Parathyroid adenoma (tissue), 2 donors: ENCODE results near the gene AGA.

Experiments used
- H2AFZ ChIP-seq: fragments of 300-600 bp; sonication (generic); one replicate; pipeline ENCODE4 v1.7.0; 2017; ENCODE audit warnings: antibody characterized with exemption, mild to moderate bottlenecking
- H3K27ac ChIP-seq: fragments of 300-600 bp; sonication (generic); one replicate; pipeline ENCODE4 v1.7.0; 2017
- H3K27me3 ChIP-seq: fragments of 300-600 bp; sonication (generic); one replicate; pipeline ENCODE4 v1.7.0; 2017; ENCODE audit warnings: low read length; ENCODE audit not compliant: control insufficient read depth, insufficient read depth
- H3K36me3 ChIP-seq: fragments of 300-600 bp; sonication (generic); one replicate; pipeline ENCODE4 v1.7.0; 2017; ENCODE audit warnings: low read length; ENCODE audit not compliant: control insufficient read depth, insufficient read depth
- H3K4me1 ChIP-seq: fragments of 300-600 bp; sonication (generic); one replicate; pipeline ENCODE4 v1.7.0; 2017; ENCODE audit warnings: control low read depth
- H3K4me2 ChIP-seq: fragments of 300-600 bp; sonication (generic); one replicate; pipeline ENCODE4 v1.7.0; 2017; ENCODE audit warnings: low read length
- H3K4me3 ChIP-seq: fragments of 300-600 bp; sonication (generic); one replicate; pipeline ENCODE4 v1.7.0; 2017; ENCODE audit warnings: low read depth, low read length
- H3K79me2 ChIP-seq: fragments of 300-600 bp; sonication (generic); one replicate; pipeline ENCODE4 v1.7.0; 2017; ENCODE audit warnings: control low read depth
- H3K9ac ChIP-seq: fragments of 300-600 bp; sonication (generic); one replicate; pipeline ENCODE4 v1.7.0; 2017; ENCODE audit warnings: mild to moderate bottlenecking
- H3K9me3 ChIP-seq: fragments of 300-600 bp; sonication (generic); one replicate; pipeline ENCODE4 v1.7.0; 2017; ENCODE audit warnings: low read length; ENCODE audit not compliant: control insufficient read depth
- TF ChIP-seq, protein P1 (sequence below): fragments of 300-600 bp; sonication (generic); IDR thresholded peaks from one replicate; pipeline ENCODE4 v1.7.0; 2017; ENCODE audit warnings: antibody characterized with exemption, mild to moderate bottlenecking
- donor health status: primary hyperparathyroidism.

The AGA gene

DNA sequence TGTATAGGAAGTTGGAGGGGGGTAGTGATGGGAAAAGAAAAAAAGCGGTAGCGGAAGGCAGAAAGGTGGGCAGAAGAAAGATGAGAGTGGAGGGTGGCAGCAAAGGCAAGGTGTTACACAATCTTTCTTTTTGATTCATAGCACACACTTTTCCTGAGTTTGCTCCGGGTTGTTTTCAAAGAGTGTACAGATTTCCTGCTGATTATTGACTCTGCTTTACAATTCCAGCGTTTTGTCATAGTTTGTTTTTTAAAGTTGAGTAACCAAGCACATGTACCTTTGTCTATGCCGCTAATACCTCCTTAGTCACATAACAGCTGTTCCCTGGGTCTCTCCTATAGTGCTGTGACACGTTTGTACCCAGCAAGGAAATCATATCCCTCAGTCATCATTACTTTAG, 50.3 kb downstream of the AGA start:
- Histone ChIP-seq H3K9ac (no peak overlapping the region), H3K79me2 (no peaks in the 10 kb centered on the region), H3K4me2 (no peak overlapping the region), H3K27me3 (no peaks in the 10 kb centered on the region), H2AFZ (no peak overlapping the region), H3K9me3 (no peaks in the 10 kb centered on the region), H3K36me3 (no peaks in the 10 kb centered on the region), H3K27ac (no peak overlapping the region), H3K4me3 (no peak overlapping the region), H3K4me1 (no peaks in the 10 kb centered on the region)
- TF ChIP-seq, protein P1, sequence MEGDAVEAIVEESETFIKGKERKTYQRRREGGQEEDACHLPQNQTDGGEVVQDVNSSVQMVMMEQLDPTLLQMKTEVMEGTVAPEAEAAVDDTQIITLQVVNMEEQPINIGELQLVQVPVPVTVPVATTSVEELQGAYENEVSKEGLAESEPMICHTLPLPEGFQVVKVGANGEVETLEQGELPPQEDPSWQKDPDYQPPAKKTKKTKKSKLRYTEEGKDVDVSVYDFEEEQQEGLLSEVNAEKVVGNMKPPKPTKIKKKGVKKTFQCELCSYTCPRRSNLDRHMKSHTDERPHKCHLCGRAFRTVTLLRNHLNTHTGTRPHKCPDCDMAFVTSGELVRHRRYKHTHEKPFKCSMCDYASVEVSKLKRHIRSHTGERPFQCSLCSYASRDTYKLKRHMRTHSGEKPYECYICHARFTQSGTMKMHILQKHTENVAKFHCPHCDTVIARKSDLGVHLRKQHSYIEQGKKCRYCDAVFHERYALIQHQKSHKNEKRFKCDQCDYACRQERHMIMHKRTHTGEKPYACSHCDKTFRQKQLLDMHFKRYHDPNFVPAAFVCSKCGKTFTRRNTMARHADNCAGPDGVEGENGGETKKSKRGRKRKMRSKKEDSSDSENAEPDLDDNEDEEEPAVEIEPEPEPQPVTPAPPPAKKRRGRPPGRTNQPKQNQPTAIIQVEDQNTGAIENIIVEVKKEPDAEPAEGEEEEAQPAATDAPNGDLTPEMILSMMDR, result no peak

DNA sequence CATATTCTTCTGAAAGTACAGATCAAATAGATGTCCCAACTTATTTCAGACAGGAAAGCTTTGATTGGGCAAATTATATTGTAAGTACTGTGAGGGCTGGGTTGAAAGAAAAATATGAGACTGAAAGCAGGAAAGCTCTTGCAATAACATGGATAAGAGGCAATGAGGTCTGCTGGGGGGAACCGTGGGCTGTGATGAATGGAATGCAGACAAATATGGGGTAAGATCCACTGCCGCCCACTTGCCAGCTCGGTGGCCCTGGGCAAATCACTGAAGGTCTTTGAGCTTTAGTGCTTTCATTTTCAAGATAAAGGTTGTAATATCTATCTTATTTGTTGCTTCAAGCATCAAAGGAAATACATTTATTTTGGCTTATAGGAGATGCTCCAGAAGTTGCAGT, 51.0 kb downstream of the AGA start:
- Histone ChIP-seq H3K79me2 (no peaks in the 10 kb centered on the region), H3K9me3 (no peaks in the 10 kb centered on the region), H3K9ac (no peak overlapping the region), H3K27me3 (no peaks in the 10 kb centered on the region), H3K27ac (no peak overlapping the region), H3K4me3 (no peak overlapping the region), H3K4me2 (no peak overlapping the region), H3K4me1 (no peaks in the 10 kb centered on the region), H3K36me3 (no peaks in the 10 kb centered on the region), H2AFZ (no peak overlapping the region)
- TF ChIP-seq, protein P1, result no peak

DNA sequence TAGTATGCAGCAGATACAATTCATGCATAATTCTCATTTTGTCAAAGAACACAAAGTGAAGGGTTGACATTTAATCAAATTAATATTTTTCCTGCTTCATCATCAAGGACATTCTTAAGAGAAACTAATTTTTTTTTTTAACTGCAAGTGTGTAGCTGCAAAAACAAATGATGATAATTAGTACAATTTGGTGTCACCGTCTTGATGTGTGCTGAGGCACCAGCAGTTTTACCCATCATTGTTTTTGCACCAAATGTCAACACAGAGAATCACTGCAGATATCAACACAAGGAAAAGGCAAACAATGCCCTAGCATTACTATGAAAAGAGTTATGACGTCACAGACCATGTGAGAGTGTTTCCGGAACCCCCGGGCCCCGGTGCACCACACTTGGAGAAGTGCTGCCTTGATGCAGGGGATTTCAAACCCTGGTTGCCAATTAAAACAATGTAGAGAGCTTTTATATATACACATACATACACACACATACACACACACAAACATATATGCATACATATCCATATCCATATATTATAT, 55.9 kb downstream of the AGA start:
- Histone ChIP-seq H3K4me3 (no peak overlapping the region), H3K27me3 (no peaks in the 10 kb centered on the region), H3K9ac (no peak overlapping the region), H2AFZ (no peak overlapping the region), H3K36me3 (no peaks in the 10 kb centered on the region), H3K4me2 (no peak overlapping the region), H3K9me3 (no peaks in the 10 kb centered on the region), H3K27ac (no peak overlapping the region), H3K4me1 (no peaks in the 10 kb centered on the region), H3K79me2 (no peaks in the 10 kb centered on the region)
- TF ChIP-seq, protein P1, result no peak

DNA sequence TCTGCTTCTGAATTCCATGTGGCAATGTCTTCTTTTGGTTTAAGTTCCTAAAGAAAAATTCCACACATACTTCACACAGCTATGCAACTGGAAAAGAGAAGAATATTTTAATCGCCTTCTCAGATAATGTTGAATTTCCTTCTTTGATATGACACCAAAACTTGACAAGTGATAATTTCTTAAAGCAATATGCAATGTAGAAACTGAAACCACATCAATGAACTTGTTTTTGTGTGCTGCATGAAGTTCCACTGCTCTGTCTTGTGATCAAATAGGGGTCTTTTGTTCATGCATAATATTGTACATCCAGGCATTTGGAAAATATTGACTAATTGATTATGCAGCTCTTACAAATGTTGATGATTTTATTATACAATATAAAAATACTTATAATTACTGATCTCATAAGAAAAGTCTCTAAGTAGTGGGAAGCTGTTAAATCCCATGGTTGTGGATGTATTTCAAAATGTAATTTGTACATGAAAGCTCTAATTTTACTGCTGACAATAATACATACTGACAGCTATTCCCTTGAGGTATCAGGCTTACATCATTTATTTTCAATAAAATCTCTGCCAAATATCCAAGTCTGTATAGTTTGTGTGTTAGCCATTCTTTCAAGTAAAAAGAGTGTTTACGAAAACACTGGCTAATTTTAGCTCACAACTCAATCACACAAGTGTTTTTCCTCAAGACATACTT, 56.5 kb downstream of the AGA start:
- Histone ChIP-seq H3K79me2 (no peaks in the 10 kb centered on the region), H2AFZ (no peak overlapping the region)

More for the DNA sequence above, 56.5 kb downstream of the AGA start:
- no peak overlapping the region for H3K4me3 ChIP-seq
- H3K9ac ChIP-seq, result no peak overlapping the region
- no peaks in the 10 kb centered on the region for H3K9me3 ChIP-seq
- no peak overlapping the region for H3K4me2 ChIP-seq
- TF ChIP-seq, protein P1, result no peak
- no peaks in the 10 kb centered on the region for H3K36me3 ChIP-seq
- H3K27ac ChIP-seq, result no peak overlapping the region
- no peaks in the 10 kb centered on the region for H3K27me3 ChIP-seq
- no peaks in the 10 kb centered on the region for H3K4me1 ChIP-seq
